A549 (cell line): ENCODE results near the gene BASP1. TPM values are rescaled to one million over a fixed set of nuclear protein-coding genes. Genes with fewer than 3 reads are reported as not detected.
A peak's percentile ranks its signal among the peaks of the same experiment; 100 is the strongest.

Experiments
- ATAC-seq, 2 experiments: fragments of 200-7000 bp in 1 of 2; fragments of >200 bp in 1 of 2; cut with Nextera tagmentation in 1 of 2; cut with Tn5 transposase in 1 of 2; 3 replicates each; pipeline versions ENCODE4 v1.8.0 to v1.9.1; 2018 to 2020; ENCODE audit warnings: mild to moderate bottlenecking in 1 of 2, moderate library complexity in 1 of 2
- CTCF ChIA-PET: fragments of 300-600 bp; sonication (Branson Sonifier 250); formaldehyde crosslinking; extraction: SDS; loops from one replicate; lab custom pipeline; 2021; ENCODE audit warnings: antibody characterized with exemption, inconsistent platforms; lab: Yijun Ruan, JAX
- POLR2A ChIA-PET: fragments of 350-600 bp; formaldehyde crosslinking; extraction: SDS; loops from one replicate; lab custom pipeline; 2021; ENCODE audit warnings: antibody characterized with exemption, inconsistent platforms; lab: Yijun Ruan, JAX
- DNase-seq, 2 experiments: peaks; one replicate each; pipeline versions ENCODE4 v3.0.0 to v3.0.0-alpha.2; 2011 to 2016; ENCODE audit warnings: low read depth in 1 of 2, low spot score in 1 of 2
- FAIRE-seq: peaks from 2 replicates; lab custom pipeline; 2011; peaks lifted over from hg19 to GRCh38; lab: Jason Lieb, UNC
- H3K27ac ChIP-seq, 2 experiments: fragments of >200 bp; sonication (Bioruptor Twin); formaldehyde crosslinking; 3 replicates each; pipeline ENCODE4 v1.5.1; 2016 to 2017
- H3K4me1 ChIP-seq: fragments of >200 bp; sonication (Bioruptor Twin); formaldehyde crosslinking; 3 replicates; pipeline ENCODE4 v1.6.1; 2016
- H3K4me2 ChIP-seq: fragments of >200 bp; sonication (Bioruptor Twin); formaldehyde crosslinking; 3 replicates; pipeline ENCODE4 v1.6.1; 2016
- H3K4me3 ChIP-seq: fragments of >200 bp; sonication (Bioruptor Twin); formaldehyde crosslinking; 3 replicates; pipeline ENCODE4 v1.5.1; 2016
- H3K9me3 ChIP-seq: fragments of >200 bp; sonication (Bioruptor Twin); formaldehyde crosslinking; 3 replicates; pipeline ENCODE4 v1.6.1; 2016
- CEBPB ChIP-seq, 2 experiments: fragments of >200 bp in 1 of 2; sonication (Bioruptor Twin) in 1 of 2; formaldehyde crosslinking in 1 of 2; IDR thresholded peaks; 2 replicates each; pipeline ENCODE4 v1.6.1; 2012 to 2016
- HEYL ChIP-seq: fragments of 250-450 bp; sonication (Bioruptor Pico); IDR thresholded peaks from 2 replicates; pipeline ENCODE4 v1.8.0; 2021; ENCODE audit warnings: mild to moderate bottlenecking, moderate library complexity
- JUNB ChIP-seq: fragments of >200 bp; sonication (Bioruptor Twin); formaldehyde crosslinking; IDR thresholded peaks from 2 replicates; pipeline ENCODE4 v1.6.1; 2016
- MAFK ChIP-seq: fragments of 450-650 bp; IDR thresholded peaks from 2 replicates; pipeline ENCODE4 v1.6.1; 2014; ENCODE audit not compliant: partially characterized antibody
- PHF8 ChIP-seq: fragments of 200-600 bp; sonication (generic); IDR thresholded peaks from 2 replicates; pipeline ENCODE4 v1.6.1; 2016; ENCODE audit warnings: low read depth, mild to moderate bottlenecking, antibody characterized with exemption, moderate library complexity, borderline replicate concordance
- POLR2AphosphoS2 ChIP-seq: conservative IDR thresholded peaks from 2 replicates; pipeline ENCODE4 v1.6.1; 2012; ENCODE audit warnings: low read length, improper control_type of control experiment, inconsistent platforms
- RCOR1 ChIP-seq: fragments of 150-350 bp; IDR thresholded peaks from 2 replicates; pipeline ENCODE4 v1.6.1; 2014; ENCODE audit warnings: antibody characterized with exemption, low read length, low read depth
- RNF2 ChIP-seq: fragments of 200-600 bp; sonication (generic); IDR thresholded peaks from 2 replicates; pipeline ENCODE4 v1.6.1; 2016; ENCODE audit warnings: low read depth, mild to moderate bottlenecking, antibody characterized with exemption, moderate library complexity, borderline replicate concordance
- SREBF2 ChIP-seq: fragments of 450-650 bp; IDR thresholded peaks from 2 replicates; pipeline ENCODE4 v1.6.1; 2014; ENCODE audit warnings: mild to moderate bottlenecking, moderate library complexity
- USF2 ChIP-seq: fragments of 450-650 bp; IDR thresholded peaks from 2 replicates; pipeline ENCODE4 v1.6.1; 2014; ENCODE audit warnings: antibody characterized with exemption
- ZC3H11A ChIP-seq: fragments of 450-650 bp; IDR thresholded peaks from 2 replicates; pipeline ENCODE4 v1.6.1; 2014; ENCODE audit warnings: antibody characterized with exemption, mild to moderate bottlenecking
- WGBS: methylation state at CpG from one replicate; pipeline ENCODE4 v1.1.6; 2017; ENCODE audit errors: missing lambda C conversion rate; 5-methylcytosine and 5-hydroxymethylcytosine counted together
- polyA plus RNA-seq, 4 experiments: library from polyadenylated mRNA; depleted of rRNA in 3 of 4; stranded (reverse); fragments of >200 nt; fragmentation: RNase III in 1 of 4; extraction: RNeasy Plus Mini Kit Qiagen cat#74134 plus additional on column Dnase treatment in 1 of 4; gene quantifications; 2 replicates in 3 of 4; 3 replicates in 1 of 4; pipeline ENCODE4 v1.2.3, GENCODE V29; 2011 to 2017
- TF ChIP-seq, protein P1 (sequence below): fragments of >200 bp; sonication (Bioruptor Twin); formaldehyde crosslinking; IDR thresholded peaks from 2 replicates; pipeline ENCODE4 v1.6.1; 2016
- TF ChIP-seq, protein P2 (sequence below): IDR thresholded peaks from 2 replicates; pipeline ENCODE4 v1.6.1; 2012; ENCODE audit warnings: low read depth, borderline replicate concordance
- TF ChIP-seq, protein P3 (sequence below): IDR thresholded peaks from 2 replicates; pipeline ENCODE4 v1.6.1; 2012

BASP1 gene
- polyA plus RNA-seq, 2 of the 4 experiments (the other 2 are of a cell fraction), result 391 to 454 TPM

GRCh38 chr5:17232405-17232804 lies 15.0 kb downstream of the BASP1 start:
- peak overlapping the region in 1 of 2 experiments; percentile 25; a peak in 1 of 6 replicates for H3K27ac ChIP-seq
- H3K9me3 ChIP-seq, result no peaks in the 10 kb centered on the region
- CTCF ChIA-PET, result interaction anchor here (1.3 to 1.9 kb wide), 4 partner anchors 12 to 1073 kb away, joined by 3 to 6 read pairs (median 4); no protein-coding TSS in a partner anchor
- peak overlapping the region; percentile 32 for H3K4me2 ChIP-seq
- ATAC-seq (peak; percentile 7 to 52; a peak in 2 of 6 replicates), FAIRE-seq (no peak)
- 58% methylated on average over 9 of the region's 9 CpGs for WGBS
- TF ChIP-seq PHF8, result no peak
- peak; percentile 39; the same call in 1 of the 2 replicates for TF ChIP-seq USF2
- TF ChIP-seq POLR2AphosphoS2, result 0 out of 2 replicates have a peak, but pooled peaks have one; percentile 14
- TF ChIP-seq, all 56 proteins: peak for 2
- POLR2A ChIA-PET, result interaction anchor here (0.6 to 1.0 kb wide), 3 partner anchors 9 to 20 kb away, joined by 3 read pairs; partner anchors contain the start of gene BASP1
- no peak overlapping the region for H3K4me3 ChIP-seq
- DNase-seq, result no peak
- peaks cover 98% of the 10 kb centered on the region for H3K4me1 ChIP-seq

- TF ChIP-seq, protein P1, sequence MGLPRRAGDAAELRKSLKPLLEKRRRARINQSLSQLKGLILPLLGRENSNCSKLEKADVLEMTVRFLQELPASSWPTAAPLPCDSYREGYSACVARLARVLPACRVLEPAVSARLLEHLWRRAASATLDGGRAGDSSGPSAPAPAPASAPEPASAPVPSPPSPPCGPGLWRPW, result no peak
- TF ChIP-seq CEBPB (IDR thresholded peaks at IDR 0.05), result no peak
- TF ChIP-seq MAFK, result no peak
- no peak for TF ChIP-seq RCOR1
- H3K4me1 ChIP-seq, result peaks cover 98% of the 10 kb centered on the region
- no peak overlapping the region for H3K4me3 ChIP-seq
- 72% methylated on average over 6 of the region's 6 CpGs for WGBS
- peak overlapping the region; percentile 32; the same call in 2 of the 3 replicates for H3K4me2 ChIP-seq
- ATAC-seq (no peak), DNase-seq (no peak), FAIRE-seq (no peak)
- no peaks in the 10 kb centered on the region for H3K9me3 ChIP-seq
- ChIA-PET POLR2A (no interaction called here), CTCF (interaction anchor here (1.5 to 1.9 kb wide), 2 partner anchors 10 to 19 kb away, joined by 3 to 4 read pairs; no protein-coding TSS in a partner anchor)
- 0 out of 6 replicates have a peak overlapping the region, but pooled peaks of 1 of the 2 experiments have one; percentile 7 for H3K27ac ChIP-seq
Observed at GRCh38 chr5:17233488-17233887, 16.1 kb downstream of the BASP1 start.

GRCh38 chr5:17234374-17234773 lies 16.9 kb downstream of the BASP1 start:
- POLR2A ChIA-PET, result no interaction called here
- no peak for ATAC-seq
- Histone ChIP-seq H3K9me3 (no peaks in the 10 kb centered on the region), H3K4me1 (peaks cover 98% of the 10 kb centered on the region), H3K4me2 (no peak overlapping the region), H3K4me3 (no peak overlapping the region), H3K27ac (no peak overlapping the region)
- no peak for DNase-seq
- TF ChIP-seq, protein P2, sequence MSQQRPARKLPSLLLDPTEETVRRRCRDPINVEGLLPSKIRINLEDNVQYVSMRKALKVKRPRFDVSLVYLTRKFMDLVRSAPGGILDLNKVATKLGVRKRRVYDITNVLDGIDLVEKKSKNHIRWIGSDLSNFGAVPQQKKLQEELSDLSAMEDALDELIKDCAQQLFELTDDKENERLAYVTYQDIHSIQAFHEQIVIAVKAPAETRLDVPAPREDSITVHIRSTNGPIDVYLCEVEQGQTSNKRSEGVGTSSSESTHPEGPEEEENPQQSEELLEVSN, result no peak
- no peak for TF ChIP-seq ZC3H11A
- TF ChIP-seq JUNB, result no peak
- TF ChIP-seq RNF2, result no peak
- TF ChIP-seq, protein P3, sequence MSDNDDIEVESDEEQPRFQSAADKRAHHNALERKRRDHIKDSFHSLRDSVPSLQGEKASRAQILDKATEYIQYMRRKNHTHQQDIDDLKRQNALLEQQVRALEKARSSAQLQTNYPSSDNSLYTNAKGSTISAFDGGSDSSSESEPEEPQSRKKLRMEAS, result no peak
- TF ChIP-seq SREBF2, result no peak
- no peak for FAIRE-seq
- CTCF ChIA-PET, result interaction anchor here (0.9 to 1.3 kb wide), 2 partner anchors 10 to 18 kb away, joined by 3 to 4 read pairs; no protein-coding TSS in a partner anchor
- 91% methylated on average over 5 of the region's 5 CpGs for WGBS

GRCh38 chr5:17235731-17236330 lies 18.4 kb downstream of the BASP1 start:
- H3K4me1 ChIP-seq, result peaks cover 98% of the 10 kb centered on the region
- ATAC-seq, result no peak
- peak overlapping the region; percentile 17; the same call in 1 of the 3 replicates for H3K4me2 ChIP-seq
- H3K9me3 ChIP-seq, result no peaks in the 10 kb centered on the region
- H3K27ac ChIP-seq, result peak overlapping the region in 1 of 2 experiments; percentile 35; a peak in 1 of 6 replicates
- no peak for FAIRE-seq
- WGBS, result 96% methylated on average over 5 of the region's 5 CpGs
- no peak for DNase-seq
- ChIA-PET CTCF (interaction anchor here (0.6 to 1.5 kb wide), 6 partner anchors 8 to 746 kb away, joined by 3 to 5 read pairs (median 3); no protein-coding TSS in a partner anchor), POLR2A (no interaction called here)
- no peak overlapping the region for H3K4me3 ChIP-seq
- TF ChIP-seq POLR2AphosphoS2, result 0 out of 2 replicates have a peak, but pooled peaks have one; percentile 1
- TF ChIP-seq HEYL (CRISPR knock-in tag), result no peak
